Mucosa of gallbladder (tissue), 1 donor: ENCODE measurements around the gene SOHLH2. TPM values are rescaled to one million over a fixed set of nuclear protein-coding genes. Genes with fewer than 3 reads are reported as not detected.

Experiments
- DNase-seq: peaks from one replicate; pipeline ENCODE4 v3.0.0-alpha.2; 2020; ENCODE audit warnings: low spot score
- total RNA-seq: library from RNA; stranded (reverse); gene quantifications from one replicate; pipeline ENCODE4 v1.2.1, GENCODE V29; 2021
- donor health status: DM: no; HTN: no; CAD: no.

Gene SOHLH2
- total RNA-seq, 1 donor from 2014 or later: 0.52 TPM

DNA sequence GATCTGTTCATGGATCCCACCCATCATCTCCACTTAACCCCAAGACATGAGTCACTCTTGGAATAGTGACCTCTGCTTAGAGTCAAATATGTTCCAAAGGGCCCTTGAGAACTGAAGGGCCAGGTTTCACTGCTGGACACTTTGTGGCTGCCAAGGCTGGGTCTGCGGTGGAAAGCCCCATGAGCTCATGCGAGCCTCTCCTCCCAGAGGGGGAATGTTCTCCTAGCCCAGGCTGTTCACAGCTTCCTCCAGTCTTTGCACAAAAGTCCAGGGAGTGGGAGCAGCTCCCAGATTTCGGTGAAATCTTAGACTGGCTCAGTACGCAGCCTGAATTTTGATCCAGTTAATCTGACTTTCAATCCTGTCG, 82.4 kb downstream of the SOHLH2 start:
- no peak for DNase-seq

DNA sequence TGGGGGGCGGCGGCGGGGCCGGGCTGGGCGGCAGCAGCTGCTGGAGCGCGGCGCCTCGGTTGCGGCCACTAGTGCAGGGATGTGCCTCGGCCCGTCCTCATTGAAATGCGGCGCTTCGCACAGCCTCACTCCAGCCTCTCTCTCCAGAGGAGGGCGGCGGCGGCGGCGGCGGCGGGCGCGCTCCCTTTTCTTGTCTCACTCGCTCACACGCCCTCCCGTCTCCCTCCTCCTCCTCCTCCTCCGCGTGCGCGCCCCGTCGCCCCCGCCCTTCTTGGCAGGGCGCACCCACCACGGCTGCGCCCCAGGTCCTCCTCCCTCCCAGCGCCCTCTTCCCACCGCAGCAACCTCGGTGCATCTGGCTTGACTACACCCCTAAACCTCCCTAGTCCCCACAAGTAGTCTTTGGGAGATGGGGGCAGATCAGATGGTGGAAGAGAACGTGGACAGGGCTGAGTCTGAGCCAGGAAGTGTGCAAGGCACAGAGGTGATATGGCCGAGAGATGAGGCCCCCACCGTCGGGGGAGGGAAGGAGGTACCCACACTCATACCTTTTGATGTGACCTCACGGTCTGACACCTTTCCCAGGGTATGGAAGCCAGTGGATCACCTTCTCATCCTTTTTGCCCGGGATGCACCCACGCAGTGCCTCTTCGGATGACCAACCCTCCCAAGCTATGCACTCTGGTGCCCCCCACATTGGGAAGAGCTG, 83.0 kb downstream of the SOHLH2 start, which contains the start of gene DCLK1:
Gene DCLK1, minus strand, starts transcription at position 161 of the 709 bp plus-strand sequence.
- no peak for DNase-seq

DNA sequence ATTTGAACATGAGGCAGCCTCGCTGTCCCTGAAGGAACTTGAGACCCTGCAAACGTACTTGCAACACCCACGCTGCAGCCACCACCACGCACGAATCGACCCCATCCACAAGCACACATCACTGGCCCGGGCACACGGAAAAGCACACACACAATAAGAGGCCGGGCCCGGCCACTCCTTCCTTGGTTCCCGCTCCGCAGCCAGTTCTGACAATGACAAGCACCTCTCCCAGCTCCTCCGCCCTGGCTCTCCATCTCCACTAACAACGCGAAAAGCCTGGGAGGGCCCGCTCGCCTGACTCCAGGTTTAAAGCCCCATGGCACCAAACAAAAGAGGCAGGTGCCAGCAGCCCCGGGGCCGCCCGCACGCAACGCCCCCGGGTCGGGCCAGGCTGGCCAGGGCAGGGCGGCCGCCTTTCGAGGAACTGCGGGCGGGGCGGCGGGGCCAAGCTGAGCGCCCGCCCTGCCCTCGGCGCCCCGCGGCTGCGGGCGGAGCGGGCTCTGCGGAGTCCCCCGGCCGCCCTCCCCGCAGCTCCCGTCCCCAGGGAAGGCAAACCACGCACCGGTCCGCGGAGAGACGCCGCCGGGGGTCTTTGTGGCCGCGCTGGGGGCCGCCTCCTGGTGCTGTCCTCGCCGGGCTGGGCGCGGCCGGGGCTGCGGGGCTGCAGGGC, 83.7 kb downstream of the SOHLH2 start:
- no peak for DNase-seq

DNA sequence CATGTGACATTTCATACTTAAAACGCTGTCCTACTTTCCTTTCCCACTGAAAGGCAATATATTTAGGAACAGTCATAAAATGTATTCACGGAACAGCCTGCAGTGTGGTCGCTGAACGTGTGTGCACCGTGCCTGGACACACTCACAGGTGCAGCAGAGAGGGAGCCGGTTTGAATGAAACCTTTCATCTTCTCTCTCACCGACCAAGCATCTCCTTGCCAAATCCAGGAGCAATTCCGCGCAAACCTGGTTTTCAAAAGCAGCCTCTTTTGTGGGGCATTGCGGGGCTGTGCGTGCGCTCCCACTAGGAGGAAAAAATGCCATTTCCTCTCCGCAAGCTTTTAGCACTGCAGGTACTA, 84.2 kb downstream of the SOHLH2 start:
- no peak for DNase-seq

DNA sequence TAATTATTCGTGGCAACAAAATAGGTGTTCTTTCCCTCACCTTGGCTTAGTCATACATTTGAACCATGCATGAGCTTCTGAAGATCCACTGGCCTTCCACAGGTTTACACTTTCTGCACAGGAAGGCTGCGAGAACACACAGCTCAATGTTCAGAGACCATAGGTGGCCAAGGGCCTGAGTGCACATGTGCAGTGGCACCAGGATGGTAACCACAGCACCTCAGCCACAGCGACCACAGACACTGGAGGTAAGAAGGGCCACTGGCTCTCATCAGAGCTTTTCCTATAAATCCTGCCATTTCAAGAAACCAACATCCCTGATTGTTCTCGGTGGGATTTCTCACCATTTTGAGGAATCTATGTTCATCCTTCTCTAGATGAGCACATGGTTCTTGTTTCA, 84.8 kb downstream of the SOHLH2 start:
- DNase-seq: no peak

DNA sequence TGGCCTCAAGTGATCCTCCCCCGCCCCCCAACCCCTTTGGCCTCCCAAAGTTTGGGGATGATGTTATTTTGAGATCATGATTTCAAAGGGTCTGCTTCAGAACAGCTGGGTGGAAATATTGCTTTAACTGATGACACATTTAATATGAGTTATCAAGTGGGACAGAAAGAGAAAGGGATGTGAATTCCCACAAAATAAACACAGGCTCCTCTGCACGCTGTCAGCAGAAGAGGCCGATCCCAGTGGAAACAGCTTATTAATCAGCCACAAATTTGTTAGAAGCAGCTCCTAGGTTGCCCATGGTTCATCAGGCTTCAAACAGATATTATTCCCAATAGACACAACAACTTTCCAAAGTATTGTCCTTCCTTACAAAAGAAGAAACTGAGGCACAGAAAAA, 87.9 kb downstream of the SOHLH2 start:
- no peak for DNase-seq

DNA sequence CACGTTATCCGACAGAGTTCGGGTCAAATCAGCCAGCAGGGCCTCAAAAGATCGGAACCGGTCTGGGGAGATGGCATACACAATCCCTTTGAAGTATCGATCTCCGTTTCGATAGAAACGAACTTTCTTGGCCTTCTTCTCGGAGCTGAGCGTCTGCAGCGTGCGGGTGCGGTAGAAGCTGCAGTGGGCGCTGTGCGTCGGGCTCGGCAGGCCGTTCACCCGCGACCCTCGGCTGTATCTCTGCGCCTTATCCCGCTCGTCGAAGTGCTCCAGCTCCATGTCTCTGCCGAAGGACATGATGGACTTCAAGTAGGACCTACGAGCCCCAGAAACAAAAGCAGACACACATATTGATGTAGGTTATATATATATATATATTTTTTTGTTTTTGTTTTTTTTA, 88.5 kb downstream of the SOHLH2 start:
- DNase-seq: no peak

DNA sequence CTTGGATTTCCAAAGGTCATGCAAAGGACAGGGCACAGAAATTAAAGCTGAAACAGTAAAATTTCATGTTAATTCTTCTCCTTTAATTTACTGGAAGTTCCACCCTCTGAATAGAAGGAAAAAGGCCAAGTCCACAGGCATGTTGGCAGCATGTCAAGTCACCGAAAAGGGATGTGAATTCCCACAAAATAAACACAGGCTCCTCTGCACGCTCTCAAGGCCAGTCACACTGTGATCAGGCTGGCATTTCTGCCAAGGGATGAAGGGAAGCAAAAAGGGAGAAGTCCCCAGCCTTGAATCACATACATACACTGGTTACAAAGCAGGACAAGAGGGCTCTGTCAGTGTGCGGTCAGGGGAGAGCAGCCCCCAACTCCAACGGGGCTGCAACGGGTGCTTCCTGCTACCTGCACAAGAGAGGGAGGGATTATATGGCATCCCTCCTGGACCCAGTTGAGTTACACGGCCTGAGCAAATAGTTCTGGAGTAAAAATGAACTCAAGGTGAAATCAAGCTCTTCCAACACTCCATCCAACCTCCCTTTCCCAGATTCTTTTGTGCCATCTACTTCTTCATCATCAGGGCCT, 90.0 kb downstream of the SOHLH2 start:
- DNase-seq: peak; percentile 38

Other genes starting within 250 kb of the SOHLH2 start
- gene DCLK1, start 83.2 kb downstream of the SOHLH2 start, total RNA-seq: 6.0 TPM
- gene CCDC169, start 83.3 kb upstream of the SOHLH2 start, total RNA-seq: 2.0 TPM
- 86.1 TPM for gene SPART, start 131.8 kb upstream of the SOHLH2 start, total RNA-seq
- 5.6 TPM for gene CCNA1, start 217.9 kb upstream of the SOHLH2 start, total RNA-seq